Stimulated activated CD4-positive, alpha-beta T cell treated with anti-CD3 and anti-CD28 coated beads, Interleukin-1b, Interleukin-23, amount 100 ng/mL, for 48 hours (primary cell): ENCODE measurements around the gene SRPX.
A peak's percentile ranks its signal among the peaks of the same experiment; 100 is the strongest.

ENCODE experiments used
- DNase-seq: peaks from one replicate; pipeline ENCODE4 v3.0.0-alpha.2; 2020

Gene SRPX

DNA sequence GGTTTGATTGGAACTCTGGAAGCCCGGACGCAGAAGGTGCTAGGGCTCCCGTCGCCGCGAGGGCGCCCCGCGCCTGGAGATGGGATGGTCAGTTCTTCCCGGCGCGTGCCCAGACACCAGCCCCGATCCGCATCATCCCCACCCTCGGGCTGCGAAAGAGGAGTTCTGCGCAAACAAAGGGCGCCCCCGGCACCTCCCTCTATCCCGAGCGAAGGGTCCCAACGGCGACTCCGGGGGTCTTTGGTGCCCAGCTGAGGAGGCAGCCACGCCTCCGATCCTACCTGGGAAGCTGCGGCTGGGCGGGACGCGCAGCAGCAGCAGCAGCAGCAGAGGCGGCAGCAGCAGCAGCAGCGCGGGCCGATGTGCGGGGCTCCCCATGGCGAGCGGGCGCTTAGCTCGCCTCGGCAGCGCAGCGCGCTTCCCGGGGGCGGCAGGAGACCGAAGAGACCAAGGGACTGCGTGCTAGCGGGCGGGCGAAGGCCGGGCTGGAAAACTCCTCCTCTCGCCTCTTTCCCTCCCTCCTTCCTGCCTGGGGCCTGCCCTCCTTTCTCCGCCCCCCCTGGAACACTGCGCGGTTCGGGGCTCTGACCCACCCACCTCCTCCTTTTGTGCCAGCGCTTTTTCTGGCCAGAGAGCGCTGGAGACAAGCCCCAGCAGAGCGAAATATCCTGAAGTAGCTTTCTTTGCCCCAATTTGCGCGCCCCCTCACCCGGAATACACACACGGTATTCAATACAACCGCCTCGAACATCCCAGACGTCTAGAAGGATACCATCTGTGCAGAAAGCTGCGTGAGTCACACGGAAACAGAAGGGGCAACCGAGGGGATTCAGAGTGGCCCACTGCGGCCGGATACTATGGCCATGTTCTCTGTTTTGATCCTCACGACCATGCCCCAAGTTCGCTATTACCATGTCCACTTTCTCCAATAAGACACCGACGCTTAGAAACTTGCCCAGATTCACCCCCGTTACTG is at the start of gene SRPX:
Gene SRPX, minus strand, starts transcription at position 457 of the 976 bp plus-strand sequence. Its CDS starts 79 bp downstream, at position 378.
- no peak for DNase-seq

DNA sequence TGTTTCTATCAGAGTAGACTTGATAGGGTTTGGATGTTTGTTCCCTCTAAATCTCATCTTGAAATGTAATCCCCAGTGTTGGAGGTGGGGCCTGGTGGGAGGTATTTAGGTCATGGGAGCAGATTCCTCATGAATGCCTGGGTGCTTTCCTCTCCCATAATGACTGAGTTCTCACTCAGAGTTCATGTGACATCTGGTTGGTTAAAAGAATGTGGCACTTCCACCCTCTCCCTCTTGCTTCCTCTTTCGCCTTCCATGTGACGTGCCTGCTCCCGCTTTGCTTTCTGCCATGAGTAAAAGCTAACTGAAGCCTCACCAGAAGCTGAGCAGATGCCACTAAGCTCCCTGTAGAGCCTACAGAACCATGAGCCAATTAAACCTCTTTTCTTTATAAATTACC is 47.3 kb upstream of the SRPX start:
- DNase-seq: no peak

DNA sequence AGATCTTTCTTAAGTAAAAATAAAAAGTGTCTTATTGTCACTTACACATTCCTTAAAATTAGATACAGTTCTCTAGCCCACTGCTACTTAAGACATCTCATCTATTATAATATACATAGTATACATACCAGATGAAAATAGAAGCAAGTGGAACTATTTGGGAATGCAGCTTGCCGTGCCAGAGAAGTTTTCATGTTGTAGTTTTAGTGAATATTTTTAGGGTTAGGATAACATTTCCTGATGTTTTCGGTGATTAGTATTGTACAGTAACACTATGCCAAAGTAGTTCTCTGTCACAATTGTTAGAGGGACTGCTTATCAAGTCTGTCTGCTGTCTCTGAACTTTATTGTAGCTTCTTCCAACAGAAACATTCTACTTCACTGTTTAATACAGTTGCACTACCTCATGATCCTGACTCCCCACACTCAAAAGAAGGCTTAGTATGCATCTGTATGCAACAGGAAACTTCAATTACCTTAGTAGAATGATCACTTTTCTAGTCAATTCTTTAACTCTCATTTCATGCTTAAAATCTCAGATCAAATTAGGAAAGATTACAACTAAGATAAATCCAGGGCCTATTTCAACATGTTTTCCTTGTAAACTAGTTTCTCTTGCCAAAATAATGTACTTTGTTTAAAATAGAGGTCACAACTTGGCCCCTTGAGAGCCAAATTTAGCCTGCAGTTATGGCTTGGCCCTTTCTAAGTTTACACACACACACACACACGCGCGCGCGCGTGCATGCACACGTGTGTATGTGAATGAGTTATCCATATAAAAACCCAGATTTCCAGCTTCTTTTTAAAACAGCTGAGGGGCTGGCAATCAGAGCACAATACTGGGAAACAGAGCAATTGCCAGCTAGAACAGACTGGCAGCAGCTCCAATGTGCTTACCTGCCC is 42.3 kb upstream of the SRPX start:
- DNase-seq: no peak

- DNase-seq: no peak
Measured at GRCh38 chrX:38260231-38260630, 39.6 kb upstream of the SRPX start.

GRCh38 chrX:38256019-38256418 is 35.3 kb upstream of the SRPX start:
- DNase-seq: no peak

DNA sequence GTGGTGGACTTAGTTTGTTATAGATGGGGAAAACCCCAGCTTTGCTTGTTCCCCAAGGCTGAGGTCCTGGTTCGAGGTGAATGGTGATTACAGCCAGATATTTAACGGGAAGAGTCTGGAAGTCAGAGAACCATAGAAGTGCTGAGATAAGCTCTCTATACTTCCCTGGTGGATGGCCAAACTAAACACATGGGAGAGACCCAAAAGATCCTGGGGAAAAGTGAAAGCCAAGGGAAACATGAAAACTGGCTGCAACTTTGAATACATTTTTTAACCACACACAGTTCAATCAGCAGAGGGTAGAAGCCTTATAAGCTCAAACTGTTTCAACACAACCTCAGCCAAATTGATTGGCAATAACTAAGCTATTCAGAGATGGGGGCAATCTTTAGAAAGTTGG is 29.3 kb upstream of the SRPX start:
- no peak for DNase-seq

DNA sequence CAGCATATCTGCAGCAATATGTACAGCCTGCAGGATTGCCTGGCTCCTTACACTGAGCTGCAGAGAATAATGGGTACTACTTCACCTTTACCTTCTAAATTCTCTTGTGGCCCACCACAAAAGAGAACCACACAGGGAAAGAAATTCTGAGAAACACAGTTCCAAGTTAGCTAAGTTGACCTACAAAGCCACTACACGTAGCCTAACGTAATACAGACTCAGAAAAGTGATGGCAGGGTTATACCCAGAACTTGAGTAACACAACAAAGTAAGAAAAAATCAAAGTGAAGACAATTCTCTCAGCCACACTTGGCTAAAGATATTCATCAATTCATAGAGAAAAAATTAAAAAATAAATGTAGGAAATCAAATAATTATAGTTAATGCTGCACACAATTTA is 26.4 kb upstream of the SRPX start:
- no peak for DNase-seq

GRCh38 chrX:38240541-38240940 is 19.9 kb upstream of the SRPX start:
- DNase-seq: no peak

GRCh38 chrX:38236901-38237615 is 16.4 kb upstream of the SRPX start:
- no peak for DNase-seq

DNA sequence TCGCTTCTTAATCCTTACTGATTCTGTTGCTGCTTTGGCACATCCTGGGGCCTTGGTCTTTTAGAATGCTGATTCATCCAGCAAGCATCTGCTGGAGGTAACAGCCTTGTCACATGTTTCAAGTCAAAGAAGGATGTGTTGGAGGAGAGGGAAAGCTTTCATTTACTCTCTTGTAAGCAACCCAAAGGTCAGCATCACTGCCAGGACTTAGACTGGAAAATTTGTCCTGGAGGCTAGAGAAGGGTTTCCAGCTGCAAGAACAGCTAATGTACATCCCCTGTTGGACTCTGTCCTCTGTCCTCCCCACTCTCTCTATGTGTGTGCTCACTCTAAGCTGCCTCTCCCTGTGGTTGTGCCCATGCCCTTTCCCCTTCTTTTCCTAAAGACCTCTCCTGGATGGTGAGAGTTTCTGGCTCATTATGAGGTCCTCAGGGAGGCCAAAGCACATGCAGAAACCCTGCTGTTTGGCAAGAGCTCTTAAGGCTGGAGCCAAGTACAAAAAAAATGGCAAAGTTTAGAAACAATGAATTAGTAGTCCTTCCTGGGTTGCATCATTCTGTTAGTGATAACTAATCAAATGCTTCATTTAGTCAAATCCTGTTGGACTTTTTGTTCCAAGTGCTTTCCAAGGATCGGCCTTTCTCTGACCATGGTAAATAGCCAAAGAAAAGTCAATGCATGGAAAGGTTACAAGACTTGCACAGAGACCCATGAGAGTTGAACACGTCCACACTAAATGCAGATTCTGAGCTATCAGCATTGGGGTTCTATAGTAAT is 13.4 kb upstream of the SRPX start:
- no peak for DNase-seq

GRCh38 chrX:38232079-38232686 is 11.5 kb upstream of the SRPX start:
- DNase-seq: no peak

DNA sequence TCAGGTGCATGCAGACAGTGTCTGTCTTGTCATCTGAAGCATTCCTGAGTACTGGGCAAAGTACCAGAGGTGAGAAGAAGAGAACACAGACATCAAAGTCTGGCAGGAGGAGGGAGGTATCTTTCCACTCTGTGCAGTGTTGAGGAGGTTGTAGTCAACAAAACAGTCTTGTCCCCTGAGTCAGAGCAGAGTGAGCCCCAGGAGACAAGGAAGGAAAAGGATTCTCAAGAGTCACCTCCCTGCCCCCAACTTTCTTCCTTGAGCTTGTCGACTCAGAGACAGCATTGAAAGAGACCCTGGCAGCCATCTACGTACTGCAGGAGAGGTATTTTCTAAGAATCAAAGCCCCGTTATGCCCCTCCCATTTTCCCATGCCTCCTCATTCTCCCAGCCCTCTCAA is 4.4 kb upstream of the SRPX start:
- no peak for DNase-seq

DNA sequence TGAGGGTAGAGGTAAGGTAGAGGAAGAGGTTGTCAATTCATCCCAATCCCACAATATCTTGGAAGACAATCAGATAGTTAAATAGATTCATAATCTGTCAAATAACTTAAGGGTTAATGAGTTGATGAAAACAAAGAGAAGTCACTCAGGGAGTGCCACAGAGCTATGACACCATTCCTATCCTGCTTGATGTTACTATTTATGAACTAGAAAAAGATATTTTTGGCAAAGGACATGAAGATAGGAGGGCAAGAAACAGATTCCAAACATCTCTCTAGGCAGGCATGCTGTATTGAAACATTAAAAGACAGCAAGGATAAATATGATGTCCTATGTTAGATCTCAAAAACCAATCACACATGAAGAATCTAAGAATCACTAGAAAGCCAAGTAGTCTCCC is 3.5 kb upstream of the SRPX start:
- no peak for DNase-seq

DNA sequence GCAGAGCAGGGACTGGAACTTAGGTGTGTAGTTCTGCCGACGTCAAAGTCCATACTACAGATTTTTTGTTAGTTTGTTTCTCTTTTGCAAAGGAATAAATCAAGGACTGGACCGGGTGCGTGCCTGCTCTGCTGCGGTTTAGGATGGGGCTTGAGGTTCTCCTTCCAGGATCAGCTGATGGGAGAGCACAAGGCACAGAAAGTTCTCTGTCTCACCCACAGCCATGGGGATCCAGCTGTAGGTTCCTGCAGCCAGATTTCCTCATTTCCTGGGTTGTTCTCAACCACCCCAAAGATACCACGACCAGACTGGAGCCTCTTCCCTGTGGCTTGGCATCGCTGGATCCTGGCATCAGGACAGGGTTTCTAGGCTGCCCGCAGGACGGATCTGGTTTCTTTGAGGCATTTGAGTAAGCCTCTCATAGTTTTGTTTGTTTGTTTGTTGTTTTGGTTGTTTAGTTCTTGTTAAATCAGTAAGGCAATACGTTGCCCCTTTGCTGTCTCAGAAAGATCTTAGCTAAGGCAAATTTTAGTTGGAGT is 789 bp upstream of the SRPX start:
- no peak for DNase-seq

- DNase-seq: peak; percentile 7
Measured at GRCh38 chrX:38220024-38220414, 652 bp downstream of the SRPX start.

DNA sequence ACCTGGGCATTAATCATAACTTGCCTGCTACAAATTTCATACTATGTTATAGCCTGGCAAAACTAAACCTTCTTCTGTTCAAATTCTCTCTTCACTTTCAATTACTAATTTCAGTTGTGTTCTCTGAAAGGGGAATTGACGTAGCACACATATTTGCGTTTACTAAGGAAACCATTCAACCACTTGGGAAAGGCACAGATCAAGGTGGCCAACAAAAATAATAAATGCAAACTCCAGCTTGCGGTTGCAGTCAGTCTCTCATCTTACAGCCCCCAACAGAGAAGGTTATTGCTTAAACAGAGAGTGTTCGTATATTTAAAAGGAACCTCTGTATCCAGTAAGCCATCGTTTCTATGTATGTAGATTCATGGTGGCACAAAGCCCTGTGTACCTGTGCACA is 4.0 kb downstream of the SRPX start:
- no peak for DNase-seq

DNA sequence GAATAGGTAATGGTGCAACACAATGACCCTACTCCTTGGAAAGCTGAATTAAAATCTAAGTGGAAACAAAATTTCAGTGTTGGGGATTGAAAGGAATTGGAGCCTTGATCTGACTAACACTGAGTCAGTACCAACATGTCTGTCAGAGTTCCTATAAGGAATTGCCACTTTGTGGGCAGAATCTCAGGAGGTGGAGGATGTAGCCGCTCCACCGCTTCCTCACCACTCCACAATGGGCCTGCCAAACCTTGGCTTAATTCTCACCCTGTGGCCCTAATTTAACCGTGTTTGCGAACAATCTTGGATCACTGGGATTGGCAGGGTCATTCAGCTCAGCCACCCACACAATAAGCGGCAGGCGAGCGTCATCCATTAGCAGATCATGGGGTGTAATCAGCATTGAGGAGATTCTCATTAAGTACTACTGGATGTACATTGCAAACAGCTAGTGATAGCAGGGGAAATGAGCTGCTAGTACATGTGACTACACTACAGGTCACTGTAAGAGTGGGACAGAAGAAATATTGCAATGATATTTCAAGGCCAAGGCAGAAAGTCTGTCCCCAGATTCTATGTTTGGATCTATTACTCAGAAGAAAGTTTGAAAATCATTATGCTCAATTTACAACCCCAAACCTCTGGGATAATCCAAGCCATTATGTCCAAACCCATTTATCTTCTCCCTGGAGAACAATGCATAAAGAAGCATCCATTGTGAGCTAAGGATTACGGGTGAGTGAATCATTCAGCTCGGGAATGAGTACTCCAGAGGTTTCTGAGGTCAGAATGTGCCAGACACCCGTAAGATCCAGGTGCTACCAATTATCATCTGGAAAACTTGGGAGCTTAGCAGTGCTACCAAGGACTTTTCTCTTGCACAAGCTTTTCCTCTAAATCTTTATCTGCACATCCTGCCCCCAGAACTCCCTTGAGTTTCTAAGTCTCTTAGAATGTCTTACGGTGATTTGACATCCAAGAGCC is 5.8 kb downstream of the SRPX start:
- DNase-seq: no peak

DNA sequence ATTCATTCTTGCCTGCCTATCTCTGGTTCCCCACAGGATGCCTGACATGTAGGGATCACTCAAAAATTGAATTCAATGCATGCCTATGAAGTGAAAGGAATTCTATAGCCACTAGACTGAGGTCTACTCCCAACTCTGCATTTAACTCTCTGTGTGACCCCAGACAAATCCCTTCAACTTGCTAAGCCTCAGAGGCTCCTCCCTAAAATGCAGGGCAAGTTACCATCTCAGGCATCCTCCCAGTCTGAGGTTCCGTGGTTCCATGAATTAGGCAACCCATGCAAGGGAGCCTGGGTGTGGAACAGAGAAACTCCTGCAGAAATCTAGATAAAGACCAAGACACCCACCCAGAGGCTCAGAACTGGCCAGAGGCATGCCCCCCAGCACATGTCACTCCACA is 6.6 kb downstream of the SRPX start:
- no peak for DNase-seq

- DNase-seq: no peak
Measured at GRCh38 chrX:38211891-38212635, 8.6 kb downstream of the SRPX start.

GRCh38 chrX:38206542-38206941 is 14.1 kb downstream of the SRPX start:
- no peak for DNase-seq
